NCI-H187 (cell line): Measurements from ENCODE around the gene CES1.
"Not testable (repeated sequence)": the region's sequence is repeated elsewhere in the genome, so short reads cannot be mapped to it uniquely, and the experiment has no call there.

Source experiments
- DNase-seq, 2 experiments: peaks; one replicate each; lab custom pipeline; 2025; lab: John Stamatoyannopoulos, UW

Gene CES1

DNA sequence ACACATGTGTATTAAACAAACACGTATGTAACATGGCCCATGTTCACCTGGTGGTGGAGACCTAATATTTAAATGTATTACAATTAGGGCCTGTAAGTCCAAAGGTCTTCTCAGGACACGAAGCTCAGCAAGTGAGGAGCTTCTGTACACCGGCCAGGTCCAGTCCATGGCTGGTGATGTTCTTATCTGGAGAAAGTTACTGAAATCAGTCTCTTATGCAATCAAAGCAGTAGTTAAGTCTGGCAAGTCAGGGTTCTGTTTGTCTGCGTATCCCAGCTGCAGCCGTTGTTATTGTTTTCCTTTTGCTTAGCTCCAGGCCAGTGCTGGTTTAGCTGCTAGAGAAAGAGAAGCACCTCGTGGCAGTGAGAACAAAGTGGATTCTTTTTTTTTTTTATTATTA lies 41.4 kb downstream of the CES1 start:
- DNase-seq = not testable (repeated sequence)

DNA sequence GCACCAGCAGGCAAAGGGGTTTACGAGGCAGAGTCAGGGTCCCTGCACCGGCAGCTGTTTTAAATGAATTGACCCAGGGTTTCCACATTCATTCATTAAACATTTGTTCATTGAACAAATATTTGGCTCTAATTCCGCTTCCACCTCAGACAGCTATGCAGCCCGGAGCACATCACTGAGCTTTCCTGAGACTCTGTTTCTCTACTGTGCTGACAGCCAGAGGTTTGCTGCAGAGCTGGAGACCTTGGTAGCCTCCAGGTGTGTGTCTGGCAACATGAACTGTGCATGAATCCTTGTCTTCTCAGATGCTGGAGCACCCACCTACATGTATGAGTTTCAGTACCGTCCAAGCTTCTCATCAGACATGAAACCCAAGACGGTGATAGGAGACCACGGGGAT lies 42.7 kb downstream of the CES1 start:
- DNase-seq = not testable (repeated sequence)

DNA sequence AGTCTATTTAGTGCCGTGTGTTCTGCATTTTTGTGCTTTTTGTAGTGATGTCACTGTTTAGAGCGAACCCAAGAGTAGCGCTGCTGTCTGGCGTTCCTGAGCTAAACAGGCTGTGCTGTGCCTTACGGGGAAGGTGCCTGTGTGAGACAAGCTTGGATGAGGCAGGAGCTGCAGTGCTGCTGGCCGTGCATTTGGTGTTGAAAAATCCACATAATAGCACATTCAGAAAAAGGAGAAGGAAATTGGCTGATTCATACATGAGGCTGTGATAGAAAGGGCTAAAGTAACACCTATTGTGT lies 50.2 kb downstream of the CES1 start:
- not testable (repeated sequence) for DNase-seq

DNA sequence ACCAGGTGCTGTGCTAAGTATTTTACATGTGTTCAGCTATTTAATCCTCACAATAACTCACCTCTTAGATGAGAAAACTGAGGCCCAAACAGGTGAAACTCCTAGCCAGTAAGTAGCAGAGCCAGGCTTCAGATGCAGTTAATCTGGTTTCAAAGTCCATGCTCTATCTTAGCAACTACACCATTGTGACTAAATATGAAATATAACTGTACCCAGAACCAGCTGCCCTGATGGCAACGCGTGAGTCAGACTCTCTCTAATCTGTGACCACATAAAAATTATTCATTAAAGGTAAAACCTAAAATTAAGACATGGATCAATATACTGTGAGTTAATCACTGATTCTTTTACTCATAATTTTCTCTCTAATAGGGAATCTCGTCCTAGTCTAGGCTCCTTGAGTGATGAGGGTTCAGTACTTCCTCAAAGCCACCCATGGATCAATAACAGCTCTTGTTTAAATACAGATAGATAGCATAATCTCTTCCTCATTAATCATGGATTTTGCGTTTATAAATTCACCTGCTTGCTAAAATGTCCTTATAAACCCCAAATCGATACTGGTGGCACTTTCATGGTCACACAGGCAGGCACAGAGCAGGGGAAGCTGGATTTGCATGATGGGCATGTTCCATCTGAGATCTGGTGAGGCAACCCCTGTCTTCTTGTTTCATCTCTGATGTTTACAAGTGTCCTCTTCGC lies 50.7 kb downstream of the CES1 start:
- DNase-seq = not testable (repeated sequence)

DNA sequence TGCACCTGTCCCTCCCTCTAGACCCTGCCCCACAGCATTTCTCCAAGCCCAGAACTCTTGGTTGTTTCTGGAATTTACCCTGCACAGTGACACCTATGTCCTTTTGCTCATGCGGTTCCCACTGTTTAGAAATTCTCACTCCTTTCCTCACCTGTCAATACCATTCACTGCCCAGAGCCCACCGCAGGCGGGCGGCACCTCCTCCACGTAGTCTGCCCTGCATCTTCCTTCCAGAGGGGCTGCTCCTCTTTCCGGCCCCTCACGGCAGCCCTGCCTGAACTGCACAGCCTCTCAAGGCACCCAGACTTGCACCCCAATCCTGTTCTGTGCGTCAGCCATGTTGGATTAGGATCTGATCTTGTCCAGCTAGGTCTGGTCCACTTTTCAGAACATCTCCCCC lies 51.4 kb downstream of the CES1 start:
- DNase-seq = not testable (repeated sequence)

DNA sequence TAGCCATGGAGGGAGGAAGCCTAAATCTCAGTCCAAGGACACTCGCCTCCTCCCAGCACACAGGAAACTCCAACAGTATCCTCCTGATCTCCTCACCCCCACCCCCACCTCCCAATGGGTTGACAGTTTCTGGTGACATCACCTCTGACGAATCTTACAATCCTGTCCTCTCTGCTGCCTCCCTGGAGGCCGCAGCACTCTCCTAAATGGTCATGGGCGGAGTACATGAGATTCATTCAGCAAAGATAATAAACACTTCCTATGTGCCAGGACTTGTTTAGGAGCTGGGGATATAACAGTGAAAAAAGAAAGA lies 52.8 kb downstream of the CES1 start:
- DNase-seq = not testable (repeated sequence)

DNA sequence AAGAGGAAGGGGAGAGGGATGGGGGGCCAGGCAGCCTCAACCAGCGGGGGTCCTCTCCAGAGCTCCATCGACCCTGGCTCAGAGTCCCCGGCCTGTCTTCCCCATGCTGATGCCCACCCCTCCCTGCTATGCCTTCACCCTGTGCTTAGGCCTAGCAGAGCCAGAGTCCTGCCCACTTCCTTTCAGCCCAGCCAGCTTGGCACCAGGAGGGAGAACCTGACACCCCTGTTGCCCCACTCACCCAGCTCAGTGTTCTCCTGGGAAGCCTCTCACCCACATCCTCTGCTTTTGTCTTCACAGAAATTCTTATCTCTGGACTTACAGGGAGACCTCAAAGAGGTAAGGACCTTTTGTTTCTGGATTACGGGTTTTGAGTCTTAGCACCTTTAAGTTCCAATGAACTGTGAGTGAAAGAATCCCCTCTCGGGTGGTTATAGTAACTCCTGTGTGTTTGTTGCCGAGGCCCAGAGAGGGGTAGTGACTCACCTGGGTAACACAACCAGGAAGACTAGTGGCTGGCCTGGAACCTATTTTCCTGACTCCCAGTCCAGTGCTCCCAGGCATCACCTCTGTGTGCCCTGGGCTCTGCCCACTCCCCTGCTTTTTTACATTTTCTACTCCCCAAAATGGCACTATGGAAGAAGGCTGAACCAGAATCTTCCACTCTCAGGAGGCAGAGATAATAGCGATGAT lies 53.3 kb downstream of the CES1 start:
- DNase-seq = no peak

DNA sequence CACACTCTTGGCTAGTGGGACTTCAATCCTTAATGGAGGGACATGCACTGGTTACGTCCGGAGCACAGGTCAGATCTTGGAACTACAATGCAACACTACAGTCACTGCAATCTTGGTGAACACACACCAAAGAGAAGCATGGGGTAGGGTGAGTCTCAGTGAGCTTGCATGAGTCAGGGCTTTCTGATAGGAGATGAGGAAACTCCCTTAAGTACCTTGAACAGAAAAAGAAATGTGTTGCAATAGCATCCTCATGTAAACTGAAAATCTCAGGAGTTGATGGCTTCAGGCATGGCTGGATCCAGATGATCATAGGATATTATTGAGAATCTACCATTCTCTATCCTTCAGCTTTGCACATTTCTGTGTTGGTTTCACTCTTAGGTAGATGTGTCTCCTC lies 54.1 kb downstream of the CES1 start:
- no peak for DNase-seq

DNA sequence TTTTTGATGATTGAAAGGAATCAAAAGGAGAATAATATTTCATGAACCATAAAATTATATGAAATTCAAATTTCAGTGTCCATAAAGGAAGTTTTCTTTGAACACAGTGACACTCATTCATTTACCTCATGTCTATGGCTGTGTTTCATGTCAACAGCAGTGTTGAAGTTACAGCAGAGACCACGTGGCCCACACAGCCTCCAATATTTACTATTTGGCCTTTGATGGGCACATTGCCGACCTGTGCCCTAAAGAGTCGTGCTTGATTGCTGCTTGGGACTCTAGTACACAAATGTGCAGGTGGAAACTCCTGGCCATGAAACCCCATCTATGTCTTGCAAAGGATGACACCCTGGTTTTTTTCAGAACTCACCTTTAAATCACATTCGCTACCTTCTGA lies 57.0 kb downstream of the CES1 start:
- DNase-seq = no peak

DNA sequence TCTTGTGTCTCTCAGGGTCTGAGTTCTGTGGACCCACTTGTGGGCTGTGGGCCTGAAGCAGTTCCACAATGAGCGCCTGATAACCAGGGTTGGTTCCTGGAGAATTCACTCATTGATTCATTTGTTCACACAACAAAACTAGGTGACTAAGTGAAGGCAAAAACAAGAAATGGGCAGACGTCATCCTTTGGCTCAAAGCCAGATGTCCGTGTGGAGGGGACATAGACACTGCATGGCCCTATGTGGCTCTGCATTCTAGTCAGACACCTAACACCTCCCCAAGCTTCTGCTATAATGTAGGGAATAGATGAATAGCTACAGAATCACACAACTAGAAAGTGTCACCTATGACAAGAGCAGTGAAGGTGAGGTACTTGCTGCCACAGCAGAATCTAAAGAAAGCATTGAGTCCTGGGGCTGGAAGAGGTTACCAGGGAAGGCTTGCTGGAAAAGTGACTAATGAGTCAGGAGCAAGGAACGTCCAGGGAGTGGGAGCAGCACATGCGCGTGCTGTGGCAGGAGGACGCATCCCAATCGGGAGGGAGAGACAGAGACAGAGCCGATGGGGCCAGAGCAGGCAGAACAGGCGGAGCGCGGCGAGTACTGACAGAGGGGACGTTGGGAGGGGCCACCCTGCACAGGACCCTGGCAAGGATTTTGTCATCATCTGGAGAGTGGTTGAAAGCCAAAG lies 58.9 kb downstream of the CES1 start:
- no peak for DNase-seq

DNA sequence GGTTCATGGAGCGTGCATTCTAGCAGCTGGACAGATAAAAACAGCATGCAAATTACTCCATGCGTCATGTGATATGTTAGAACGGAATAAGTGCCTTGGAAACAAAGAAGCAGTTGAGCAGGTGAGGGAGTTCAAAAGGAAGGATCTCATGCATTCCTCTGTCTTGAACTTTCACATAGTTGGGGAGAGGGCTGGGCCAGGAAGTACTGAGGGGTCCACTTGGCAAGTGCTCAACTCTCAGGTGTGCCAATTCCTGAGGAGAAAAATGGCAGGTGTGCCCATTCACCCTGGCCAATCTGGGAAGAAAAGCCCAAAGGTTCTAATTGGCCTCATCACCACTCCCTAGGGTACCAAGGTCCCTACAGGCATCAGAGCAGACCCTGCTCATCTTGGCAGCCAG lies 67.7 kb downstream of the CES1 start:
- no peak for DNase-seq

DNA sequence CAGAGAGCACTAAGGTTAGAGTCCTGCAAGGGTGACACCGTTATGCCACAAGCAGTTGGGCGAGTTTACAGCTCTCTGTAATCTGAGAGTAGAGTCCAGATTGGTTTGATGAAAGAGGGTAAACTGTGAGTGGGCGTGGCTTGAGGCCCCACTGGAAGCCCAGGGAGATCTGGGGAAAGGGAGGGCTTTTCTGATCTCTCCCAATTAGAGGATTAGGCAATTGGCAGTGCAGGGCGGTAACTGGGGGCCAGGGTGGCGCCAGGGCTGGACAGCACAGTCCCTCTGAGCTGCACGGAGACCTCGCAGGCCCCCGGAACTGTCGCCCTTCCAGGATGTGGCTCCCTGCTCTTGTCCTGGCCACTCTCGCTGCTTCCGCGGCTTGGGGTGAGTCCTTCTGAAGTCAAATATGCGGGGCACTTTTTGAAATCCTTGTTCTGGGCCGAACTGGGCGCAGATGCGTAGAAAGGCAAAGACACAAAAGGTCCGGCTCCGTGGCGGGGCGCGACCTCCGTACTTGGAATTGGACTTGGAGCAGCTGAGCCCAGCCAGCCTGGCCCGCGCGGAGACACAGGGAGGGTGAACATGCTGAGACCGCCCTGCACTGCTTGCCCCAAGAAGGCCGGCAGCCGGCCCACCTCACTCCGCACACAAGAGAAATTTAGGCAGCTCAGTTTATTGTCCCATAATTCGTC lies 72.4 kb downstream of the CES1 start:
- no peak for DNase-seq

DNA sequence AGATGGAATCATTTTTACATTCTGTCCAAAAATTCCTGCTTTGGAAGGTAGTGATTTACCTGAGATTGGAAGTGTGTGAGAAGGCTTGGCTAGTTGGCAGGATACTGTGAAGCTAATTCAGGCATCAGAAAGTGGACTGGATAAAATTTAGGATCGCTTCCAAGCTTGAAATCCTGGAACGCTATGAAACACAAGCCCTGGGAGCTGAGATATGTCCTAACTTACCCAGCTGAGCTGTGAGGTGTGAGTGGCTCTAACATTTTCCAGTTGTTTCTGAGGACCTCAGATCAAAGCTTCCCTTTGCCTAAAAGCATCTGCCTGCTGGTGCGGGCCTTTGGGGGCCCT lies 73.0 kb downstream of the CES1 start:
- not testable (repeated sequence) for DNase-seq

DNA sequence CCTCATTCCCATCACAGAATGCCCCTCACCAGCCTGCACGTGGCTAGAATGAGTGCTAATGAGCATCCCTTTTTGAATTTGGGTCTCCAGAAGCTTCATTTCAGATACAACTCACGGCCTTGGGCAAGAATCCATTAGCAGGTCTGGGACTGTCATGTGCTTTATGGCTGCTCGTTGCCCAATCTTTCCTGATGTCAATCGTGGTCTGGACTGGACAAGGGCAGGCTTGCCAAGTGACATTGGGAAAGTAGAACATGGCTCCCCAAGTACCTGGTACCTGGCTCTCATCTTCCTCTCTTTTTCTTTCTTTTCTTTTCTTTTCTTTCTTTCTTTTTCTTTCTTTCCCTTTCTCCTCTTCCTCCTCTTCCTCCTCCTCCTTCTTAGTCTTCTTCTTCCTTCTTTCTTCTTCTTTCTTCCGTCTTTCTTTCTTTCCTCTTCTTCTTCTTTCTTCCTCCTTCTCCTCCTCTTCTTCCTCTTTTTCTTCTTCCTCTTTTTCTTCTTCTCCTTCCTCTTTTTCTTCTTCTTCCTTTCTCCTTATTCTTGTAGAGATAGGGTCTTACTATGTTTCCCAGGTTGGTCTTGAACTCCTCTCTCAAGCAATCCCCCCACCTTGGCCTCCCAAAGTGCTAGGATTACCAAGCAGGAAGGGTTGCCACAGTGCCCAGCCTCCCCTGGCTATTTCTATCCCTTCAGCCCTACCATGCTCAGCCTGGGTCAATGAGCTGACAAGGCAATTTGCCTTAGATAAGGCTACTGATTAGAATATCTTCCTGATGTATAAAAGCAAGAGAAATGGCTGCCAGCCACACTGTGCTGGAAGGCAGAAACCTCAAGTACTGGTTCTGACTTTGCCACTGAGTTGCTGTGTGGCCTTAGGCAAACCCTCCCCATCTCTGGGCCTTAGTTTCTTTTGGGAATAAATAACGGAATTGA lies 75.0 kb downstream of the CES1 start:
- DNase-seq = not testable (repeated sequence)

DNA sequence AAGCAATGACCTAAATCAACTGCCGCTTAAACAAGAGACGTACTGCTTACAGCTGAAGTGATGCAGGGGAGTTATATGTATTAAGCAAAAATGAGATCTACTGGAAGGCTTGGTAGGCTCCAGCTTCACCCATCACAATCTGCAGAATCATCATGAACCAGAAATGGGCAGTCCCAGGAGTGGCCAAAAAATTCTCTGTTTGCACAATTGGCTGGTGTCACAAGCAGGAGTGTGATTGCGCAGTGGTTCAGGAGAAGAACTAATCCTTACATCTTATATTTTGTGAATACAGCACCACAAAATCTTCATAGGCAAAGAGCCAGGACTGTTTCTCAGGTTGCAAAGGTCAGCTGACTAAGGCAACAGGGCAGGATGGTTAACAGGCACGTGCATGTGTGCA lies 75.9 kb downstream of the CES1 start:
- no peak for DNase-seq

DNA sequence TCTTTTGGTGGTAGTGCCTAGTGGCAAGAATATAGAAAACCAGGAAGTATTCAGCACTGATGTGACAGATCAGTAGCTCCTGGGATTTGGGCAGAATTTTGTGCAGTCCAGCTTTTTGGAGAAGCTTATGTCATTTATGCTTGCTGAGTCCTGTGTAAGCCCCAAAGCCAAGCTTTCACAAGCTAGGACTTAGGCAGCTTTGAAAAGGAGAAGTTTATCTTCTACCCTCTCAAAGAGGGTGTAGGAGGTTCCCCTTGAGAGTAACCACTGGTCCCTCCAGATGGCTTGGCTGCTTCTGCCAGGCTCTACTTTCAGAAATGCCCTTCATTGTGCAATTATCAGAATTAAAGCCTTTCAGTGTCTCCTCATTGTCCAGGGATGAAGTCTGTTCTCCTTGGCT lies 78.8 kb downstream of the CES1 start:
- DNase-seq = no peak

DNA sequence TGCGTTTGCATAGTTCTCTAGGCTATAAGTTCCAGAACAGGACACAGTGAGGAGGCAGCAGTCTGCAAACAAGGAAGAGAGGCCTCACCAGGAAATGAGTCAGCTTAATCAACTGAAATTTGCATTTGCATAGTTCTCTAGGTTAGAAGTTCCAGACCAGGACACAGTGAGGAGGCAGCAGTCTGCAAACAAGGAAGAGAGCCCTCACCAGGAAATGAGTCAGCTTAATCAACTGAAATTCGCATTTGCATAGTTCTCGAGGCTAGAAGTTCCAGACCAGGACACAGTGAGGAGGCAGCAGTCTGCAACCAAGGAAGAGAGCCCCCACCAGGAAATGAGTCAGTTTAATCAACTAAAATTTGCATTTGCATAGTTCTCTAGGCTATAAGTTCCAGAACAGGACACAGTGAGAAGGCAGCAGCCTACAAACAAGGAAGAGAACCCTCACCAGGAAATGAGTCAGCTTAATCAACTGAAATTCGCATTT lies 79.7 kb downstream of the CES1 start:
- DNase-seq = not testable (repeated sequence)
